ENCODE data around the gene ATP6V1G1. TPM values are rescaled to one million over a fixed set of nuclear protein-coding genes. Genes with fewer than 3 reads are reported as not detected.

Gene ATP6V1G1
- total and polyA plus RNA-seq, 2 of the 13 experiments (the other 11 are each of a cell fraction or from before 2014, with no cell fraction given), result 108 to 158 TPM

GRCh38 chr9:114587345-114588202, at the start of gene ATP6V1G1 (continued):
- TF ChIP-seq ZNF597 (CRISPR knock-in tag; IDR thresholded peaks at IDR 0.05), result no peak
- TF ChIP-seq ZSCAN20 (CRISPR knock-in tag; IDR thresholded peaks at IDR 0.05; ENCODE audit: borderline replicate concordance), result no peak
- peak; percentile 86 for TF ChIP-seq ZNF317 (CRISPR knock-in tag; IDR thresholded peaks at IDR 0.05)
- TF ChIP-seq ZNF724P (CRISPR knock-in tag; IDR thresholded peaks at IDR 0.05; ENCODE audit: borderline replicate concordance), result no peak
- TF ChIP-seq EHMT2 (IDR thresholded peaks at IDR 0.05; ENCODE audit: borderline replicate concordance, low read depth, low read length), result no peak
- 0 out of 2 replicates have a peak, but pooled peaks have one; percentile 38 for TF ChIP-seq ZNF646 (CRISPR knock-in tag; IDR thresholded peaks at IDR 0.05)
- no peak for TF ChIP-seq JUNB (CRISPR knock-in tag; IDR thresholded peaks at IDR 0.05; ENCODE audit: borderline replicate concordance)
- peak; percentile 94; the same call in 1 of the 2 replicates for TF ChIP-seq ZNF598 (CRISPR knock-in tag; IDR thresholded peaks at IDR 0.05; ENCODE audit: borderline replicate concordance)
- TF ChIP-seq ZNF205 (CRISPR knock-in tag; IDR thresholded peaks at IDR 0.05), result 0 out of 2 replicates have a peak, but pooled peaks have one; percentile 55
- TF ChIP-seq ZBTB43 (CRISPR knock-in tag; conservative IDR thresholded peaks at IDR 0.05), result peak; percentile 77; the same call in 1 of the 2 replicates
- TF ChIP-seq JARID2 (CRISPR knock-in tag; IDR thresholded peaks at IDR 0.05; ENCODE audit: insufficient replicate concordance), result no peak
- TF ChIP-seq ZNF207 (IDR thresholded peaks at IDR 0.05; ENCODE audit: borderline replicate concordance), result peak; percentile 99
- TF ChIP-seq ZNF256 (CRISPR knock-in tag; conservative IDR thresholded peaks at IDR 0.05), result no peak; the same call in 1 of the 2 replicates
- TF ChIP-seq ZNF879 (CRISPR knock-in tag; IDR thresholded peaks at IDR 0.05), result peak; percentile 82; the same call in 1 of the 2 replicates
- no peak for TF ChIP-seq MLXIP (CRISPR knock-in tag; IDR thresholded peaks at IDR 0.05; ENCODE audit: borderline replicate concordance)
